ENCODE results near the gene FAM98C.
A peak's percentile ranks its signal among the peaks of the same experiment; 100 is the strongest.

FAM98C gene

GRCh38 chr19:38383743-38384142 is 19.1 kb upstream of the FAM98C start:
- H3K27me3 ChIP-seq (ENCODE audit: control insufficient read depth, insufficient read depth, low read length): no peaks in the 10 kb centered on the region
- no peaks in the 10 kb centered on the region for H3K4me1 ChIP-seq (ENCODE audit: control insufficient read depth, insufficient read depth, low read length)
- peaks cover 37% of the 10 kb centered on the region for H3K36me3 ChIP-seq (ENCODE audit: control insufficient read depth, insufficient read depth, low read length)
- H3K9ac ChIP-seq (ENCODE audit: low read depth, low read length): no peak overlapping the region
- H3K4me3 ChIP-seq (ENCODE audit: low read depth, low read length): no peak overlapping the region
- H3K9me3 ChIP-seq (ENCODE audit: control insufficient read depth, insufficient read depth, low read length): no peaks in the 10 kb centered on the region

- Histone ChIP-seq H3K36me3 (ENCODE audit: control insufficient read depth, insufficient read depth, low read length) (peaks cover 31% of the 10 kb centered on the region), H3K9ac (ENCODE audit: low read depth, low read length) (no peak overlapping the region), H3K4me3 (ENCODE audit: low read depth, low read length) (no peak overlapping the region)
Measured at GRCh38 chr19:38384209-38385027, 18.5 kb upstream of the FAM98C start.

GRCh38 chr19:38385057-38385803 is 17.7 kb upstream of the FAM98C start:
- peak overlapping the region; percentile 73 for H3K4me3 ChIP-seq (ENCODE audit: low read depth, low read length)
- H3K36me3 ChIP-seq (ENCODE audit: control insufficient read depth, insufficient read depth, low read length): peaks cover 28% of the 10 kb centered on the region
- H3K9me3 ChIP-seq (ENCODE audit: control insufficient read depth, insufficient read depth, low read length): no peaks in the 10 kb centered on the region
- no peaks in the 10 kb centered on the region for H3K27me3 ChIP-seq (ENCODE audit: control insufficient read depth, insufficient read depth, low read length)
- peaks cover 2% of the 10 kb centered on the region for H3K4me1 ChIP-seq (ENCODE audit: control insufficient read depth, insufficient read depth, low read length)
- H3K9ac ChIP-seq (ENCODE audit: low read depth, low read length): no peak overlapping the region

More at GRCh38 chr19:38384209-38385027, 18.5 kb upstream of the FAM98C start:
- Histone ChIP-seq H3K9me3 (ENCODE audit: control insufficient read depth, insufficient read depth, low read length) (no peaks in the 10 kb centered on the region), H3K4me1 (ENCODE audit: control insufficient read depth, insufficient read depth, low read length) (no peaks in the 10 kb centered on the region), H3K27me3 (ENCODE audit: control insufficient read depth, insufficient read depth, low read length) (no peaks in the 10 kb centered on the region)

- Histone ChIP-seq H3K4me1 (ENCODE audit: control insufficient read depth, insufficient read depth, low read length) (peaks cover 6% of the 10 kb centered on the region), H3K9ac (ENCODE audit: low read depth, low read length) (peak overlapping the region; percentile 70), H3K27me3 (ENCODE audit: control insufficient read depth, insufficient read depth, low read length) (peaks cover 2% of the 10 kb centered on the region), H3K9me3 (ENCODE audit: control insufficient read depth, insufficient read depth, low read length) (no peaks in the 10 kb centered on the region), H3K4me3 (ENCODE audit: low read depth, low read length) (peak overlapping the region; percentile 73), H3K36me3 (ENCODE audit: control insufficient read depth, insufficient read depth, low read length) (peaks cover 23% of the 10 kb centered on the region)
Measured at GRCh38 chr19:38385804-38386257, 17.1 kb upstream of the FAM98C start.

GRCh38 chr19:38386300-38386970 is 16.5 kb upstream of the FAM98C start:
- peak overlapping the region; percentile 70 for H3K9ac ChIP-seq (ENCODE audit: low read depth, low read length)

GRCh38 chr19:38386971-38387549 is 15.8 kb upstream of the FAM98C start:
- peaks cover 10% of the 10 kb centered on the region for H3K36me3 ChIP-seq (ENCODE audit: control insufficient read depth, insufficient read depth, low read length)
- peaks cover 3% of the 10 kb centered on the region for H3K27me3 ChIP-seq (ENCODE audit: control insufficient read depth, insufficient read depth, low read length)
- peaks cover 8% of the 10 kb centered on the region for H3K4me1 ChIP-seq (ENCODE audit: control insufficient read depth, insufficient read depth, low read length)
- H3K9ac ChIP-seq (ENCODE audit: low read depth, low read length): peak overlapping the region; percentile 5
- H3K9me3 ChIP-seq (ENCODE audit: control insufficient read depth, insufficient read depth, low read length): no peaks in the 10 kb centered on the region
- peak overlapping the region; percentile 73 for H3K4me3 ChIP-seq (ENCODE audit: low read depth, low read length)

More at GRCh38 chr19:38386300-38386970, 16.5 kb upstream of the FAM98C start:
- peaks cover 3% of the 10 kb centered on the region for H3K27me3 ChIP-seq (ENCODE audit: control insufficient read depth, insufficient read depth, low read length)
- no peaks in the 10 kb centered on the region for H3K9me3 ChIP-seq (ENCODE audit: control insufficient read depth, insufficient read depth, low read length)
- H3K4me3 ChIP-seq (ENCODE audit: low read depth, low read length): peak overlapping the region; percentile 73
- H3K4me1 ChIP-seq (ENCODE audit: control insufficient read depth, insufficient read depth, low read length): peaks cover 8% of the 10 kb centered on the region
- peaks cover 17% of the 10 kb centered on the region for H3K36me3 ChIP-seq (ENCODE audit: control insufficient read depth, insufficient read depth, low read length)

- H3K9ac ChIP-seq (ENCODE audit: low read depth, low read length): peak within 1 kb of the TSS; percentile 70
- no peaks in the 10 kb centered on the region for H3K9me3 ChIP-seq (ENCODE audit: control insufficient read depth, insufficient read depth, low read length)
- peaks cover 6% of the 10 kb centered on the region for H3K36me3 ChIP-seq (ENCODE audit: control insufficient read depth, insufficient read depth, low read length)
- peaks cover 8% of the 10 kb centered on the region for H3K4me1 ChIP-seq (ENCODE audit: control insufficient read depth, insufficient read depth, low read length)
- peaks cover 3% of the 10 kb centered on the region for H3K27me3 ChIP-seq (ENCODE audit: control insufficient read depth, insufficient read depth, low read length)
- peak within 1 kb of the TSS; percentile 86 for H3K4me3 ChIP-seq (ENCODE audit: low read depth, low read length)
Measured at GRCh38 chr19:38387550-38388348, 15.1 kb upstream of the FAM98C start, which contains the start of gene GGN. Gene GGN (minus strand): TSS chr19:38388034. CDS start chr19:38387261, 773 bp downstream.

GRCh38 chr19:38388349-38389100 is 14.4 kb upstream of the FAM98C start, which contains the start of gene SPRED3:
Gene SPRED3 (plus strand): TSS chr19:38388697. CDS start chr19:38390303, 1,606 bp downstream.
- peaks cover under 1% of the 10 kb centered on the region for H3K36me3 ChIP-seq (ENCODE audit: control insufficient read depth, insufficient read depth, low read length)
- no peaks in the 10 kb centered on the region for H3K9me3 ChIP-seq (ENCODE audit: control insufficient read depth, insufficient read depth, low read length)
- H3K27me3 ChIP-seq (ENCODE audit: control insufficient read depth, insufficient read depth, low read length): peaks cover 3% of the 10 kb centered on the region
- H3K4me3 ChIP-seq (ENCODE audit: low read depth, low read length): peak within 1 kb of the TSS; percentile 86
- peak within 1 kb of the TSS; percentile 70 for H3K9ac ChIP-seq (ENCODE audit: low read depth, low read length)
- peaks cover 8% of the 10 kb centered on the region for H3K4me1 ChIP-seq (ENCODE audit: control insufficient read depth, insufficient read depth, low read length)

GRCh38 chr19:38389101-38389925 is 13.6 kb upstream of the FAM98C start:
- Histone ChIP-seq H3K4me3 (ENCODE audit: low read depth, low read length) (peak overlapping the region; percentile 86), H3K36me3 (ENCODE audit: control insufficient read depth, insufficient read depth, low read length) (peaks cover 4% of the 10 kb centered on the region), H3K9me3 (ENCODE audit: control insufficient read depth, insufficient read depth, low read length) (no peaks in the 10 kb centered on the region), H3K4me1 (ENCODE audit: control insufficient read depth, insufficient read depth, low read length) (peaks cover 13% of the 10 kb centered on the region), H3K27me3 (ENCODE audit: control insufficient read depth, insufficient read depth, low read length) (peaks cover 3% of the 10 kb centered on the region), H3K9ac (ENCODE audit: low read depth, low read length) (peak overlapping the region; percentile 70)
